WTC11 (cell line): ENCODE results near the gene UQCR10. TPM values are rescaled to one million over a fixed set of nuclear protein-coding genes. Genes with fewer than 3 reads are reported as not detected.

ENCODE experiments used
- ATAC-seq: fragments of 200-7000 bp; cut with Tn5 transposase; 2 replicates; pipeline ENCODE4 v1.10.0; 2021; ENCODE audit warnings: mild to moderate bottlenecking, moderate library complexity
- CTCF ChIA-PET: fragments of 300-600 bp; sonication (Branson Sonifier 250); formaldehyde crosslinking; loops from one replicate; lab custom pipeline; 2021; ENCODE audit warnings: antibody characterized with exemption; lab: Charles Lee
- POLR2A ChIA-PET: fragments of 350-600 bp; sonication (Branson Sonifier 250); formaldehyde crosslinking; loops from one replicate; lab custom pipeline; 2021; ENCODE audit warnings: antibody characterized with exemption; lab: Charles Lee
- DNase-seq: peaks from one replicate; pipeline ENCODE4 v3.0.0; 2021; ENCODE audit warnings: low spot score
- H3K27ac Mint-ChIP-seq: 2 replicates; pipeline ENCODE4 v1.8.0; 2021; ENCODE audit warnings: mixed read lengths
- H3K27me3 Mint-ChIP-seq: 2 replicates; pipeline ENCODE4 v1.8.0; 2021; ENCODE audit warnings: low read depth, mild to moderate bottlenecking, moderate library complexity, mixed read lengths
- H3K36me3 Mint-ChIP-seq: 2 replicates; pipeline ENCODE4 v1.8.0; 2021; ENCODE audit warnings: mixed read lengths
- H3K4me1 Mint-ChIP-seq: 2 replicates; pipeline ENCODE4 v1.8.0; 2022; ENCODE audit warnings: mixed read lengths
- H3K4me3 Mint-ChIP-seq: 2 replicates; pipeline ENCODE4 v1.8.0; 2021; ENCODE audit warnings: mild to moderate bottlenecking, moderate library complexity, mixed read lengths
- H3K9me3 Mint-ChIP-seq: 2 replicates; pipeline ENCODE4 v1.8.0; 2021; ENCODE audit warnings: mixed read lengths
- ATF1 ChIP-seq: sonication (generic); formaldehyde crosslinking; IDR thresholded peaks from 2 replicates; pipeline ENCODE4 v1.8.1; 2023; ENCODE audit warnings: mild to moderate bottlenecking, moderate library complexity, missing genetic modification reagents
- CREB1 ChIP-seq: sonication (generic); formaldehyde crosslinking; IDR thresholded peaks from 2 replicates; pipeline ENCODE4 v1.8.0; 2023; ENCODE audit warnings: mild to moderate bottlenecking, missing genetic modification reagents
- CREM ChIP-seq: sonication (generic); formaldehyde crosslinking; IDR thresholded peaks from 2 replicates; pipeline ENCODE4 v1.8.1; 2022; ENCODE audit warnings: mild to moderate bottlenecking, missing genetic modification reagents, moderate library complexity
- FOXK1 ChIP-seq: sonication (generic); formaldehyde crosslinking; IDR thresholded peaks from 2 replicates; pipeline ENCODE4 v1.8.0; 2022; ENCODE audit warnings: mild to moderate bottlenecking, moderate library complexity, missing genetic modification reagents
- HMGA2 ChIP-seq: fragments of 250-450 bp; sonication (Bioruptor Pico); IDR thresholded peaks from 2 replicates; pipeline ENCODE4 v1.4.0; 2021; ENCODE audit warnings: mild to moderate bottlenecking, moderate library complexity
- JAZF1 ChIP-seq: fragments of 250-450 bp; sonication (Bioruptor Pico); IDR thresholded peaks from 2 replicates; pipeline ENCODE4 v1.9.0; 2021; ENCODE audit warnings: moderate library complexity, mild to moderate bottlenecking, inconsistent platforms
- PREB ChIP-seq: sonication (generic); formaldehyde crosslinking; IDR thresholded peaks from 2 replicates; pipeline ENCODE4 v1.8.1; 2022; ENCODE audit warnings: mild to moderate bottlenecking, missing genetic modification reagents, moderate library complexity, borderline replicate concordance
- RELA ChIP-seq: sonication (generic); formaldehyde crosslinking; IDR thresholded peaks from 2 replicates; pipeline ENCODE4 v1.8.1; 2022; ENCODE audit warnings: missing genetic modification reagents, mild to moderate bottlenecking, borderline replicate concordance
- SMAD4 ChIP-seq: sonication (generic); formaldehyde crosslinking; IDR thresholded peaks from 2 replicates; pipeline ENCODE4 v1.8.0; 2022; ENCODE audit warnings: mild to moderate bottlenecking, missing genetic modification reagents
- STAT6 ChIP-seq: sonication (generic); formaldehyde crosslinking; conservative IDR thresholded peaks from 2 replicates; pipeline ENCODE4 v1.8.1; 2023; ENCODE audit warnings: mild to moderate bottlenecking, low read depth, missing genetic modification reagents, moderate library complexity
- TEAD1 ChIP-seq: sonication (generic); formaldehyde crosslinking; IDR thresholded peaks from 2 replicates; pipeline ENCODE4 v1.8.0; 2022; ENCODE audit warnings: mild to moderate bottlenecking, missing genetic modification reagents
- USF1 ChIP-seq: sonication (generic); formaldehyde crosslinking; IDR thresholded peaks from 2 replicates; pipeline ENCODE4 v1.8.0; 2022; ENCODE audit warnings: mild to moderate bottlenecking, missing genetic modification reagents
- USF2 ChIP-seq: sonication (generic); formaldehyde crosslinking; IDR thresholded peaks from 2 replicates; pipeline ENCODE4 v1.8.1; 2023; ENCODE audit warnings: mild to moderate bottlenecking, missing genetic modification reagents, moderate library complexity
- ZNF121 ChIP-seq: sonication (generic); formaldehyde crosslinking; IDR thresholded peaks from 2 replicates; pipeline ENCODE4 v1.8.0; 2023; ENCODE audit warnings: missing genetic modification reagents
- ZNF263 ChIP-seq: sonication (generic); formaldehyde crosslinking; IDR thresholded peaks from 2 replicates; pipeline ENCODE4 v1.8.1; 2022; ENCODE audit warnings: low read depth, mild to moderate bottlenecking, moderate library complexity, missing genetic modification reagents
- ZNF416 ChIP-seq: fragments of 250-450 bp; sonication (Bioruptor Pico); IDR thresholded peaks from 2 replicates; pipeline ENCODE4 v1.9.0; 2021; ENCODE audit warnings: mild to moderate bottlenecking, inconsistent platforms
- ZNF512 ChIP-seq: sonication (generic); formaldehyde crosslinking; IDR thresholded peaks from 2 replicates; pipeline ENCODE4 v1.8.1; 2022; ENCODE audit warnings: missing genetic modification reagents, borderline replicate concordance
- ZNF532 ChIP-seq: fragments of 250-450 bp; sonication (Bioruptor Pico); IDR thresholded peaks from 2 replicates; pipeline ENCODE4 v1.9.0; 2021; ENCODE audit warnings: mild to moderate bottlenecking, borderline replicate concordance
- total RNA-seq: library from RNA; stranded (reverse); gene quantifications from 3 replicates; pipeline ENCODE4 v1.2.3, GENCODE V29; 2021

Gene UQCR10
- total RNA-seq, 1 experiment from 2014 or later = 119 TPM

- peak; percentile 74 for ATAC-seq
- DNase-seq = no peak
- ChIA-PET CTCF (interaction anchor here (0.9 to 1.6 kb wide), 3 partner anchors 9 to 91 kb away, joined by 3 to 10 read pairs (median 6); no protein-coding TSS in a partner anchor), POLR2A (interaction anchor here (0.6 to 1.0 kb wide), 3 partner anchors 15 to 238 kb away, joined by 3 to 6 read pairs (median 5); no protein-coding TSS in a partner anchor)
- peaks cover 8% of the 10 kb centered on the region for H3K4me1 Mint-ChIP-seq
- peak overlapping the region; percentile 19; the same call in 1 of the 2 replicates for H3K27ac Mint-ChIP-seq
- H3K27me3 Mint-ChIP-seq = no peaks in the 10 kb centered on the region
- TF ChIP-seq ATF1 (CRISPR knock-in tag) = no peak
- TF ChIP-seq PREB (CRISPR knock-in tag) = no peak
- no peak for TF ChIP-seq TEAD1 (CRISPR knock-in tag)
- no peak for TF ChIP-seq ZNF263 (CRISPR knock-in tag)
- no peak for TF ChIP-seq ZNF512 (CRISPR knock-in tag)
- TF ChIP-seq CREB1 (CRISPR knock-in tag) = no peak
- no peak for TF ChIP-seq ZNF121
- no peak for TF ChIP-seq USF1
- TF ChIP-seq CREM = no peak
- no peak for TF ChIP-seq FOXK1 (CRISPR knock-in tag)
- TF ChIP-seq HMGA2 (CRISPR knock-in tag) = no peak
- no peak for TF ChIP-seq ZNF532 (CRISPR knock-in tag)
- no peak for TF ChIP-seq STAT6 (CRISPR knock-in tag)
- TF ChIP-seq JAZF1 (CRISPR knock-in tag) = no peak
- TF ChIP-seq RELA = no peak
- TF ChIP-seq ZNF416 (CRISPR knock-in tag) = no peak
- no peak for TF ChIP-seq SMAD4 (CRISPR knock-in tag)
- TF ChIP-seq USF2 (CRISPR knock-in tag) = no peak
- no peaks in the 10 kb centered on the region for H3K9me3 Mint-ChIP-seq
- H3K36me3 Mint-ChIP-seq = no peaks in the 10 kb centered on the region
- no peak overlapping the region for H3K4me3 Mint-ChIP-seq
Observed at GRCh38 chr22:29780748-29781676, 13.8 kb downstream of the UQCR10 start.
